GM12892 (cell line): Measurements from ENCODE around the gene SRD5A3.

Experiments
- POLR2A ChIP-seq: IDR thresholded peaks from 2 replicates; pipeline ENCODE4 v1.6.1; 2011; ENCODE audit warnings: low read depth, low read length, control low read depth
- POLR2AphosphoS5 ChIP-seq: IDR thresholded peaks from 2 replicates; pipeline ENCODE4 v1.6.1; 2011; ENCODE audit warnings: low read depth, low read length, control low read depth

GRCh38 chr4:55416176-55416575, 70.1 kb downstream of the SRD5A3 start:
- TF ChIP-seq POLR2A = no peak
- TF ChIP-seq POLR2AphosphoS5 = no peak
